ENCODE results near the gene ZFYVE9.

The ZFYVE9 gene

DNA sequence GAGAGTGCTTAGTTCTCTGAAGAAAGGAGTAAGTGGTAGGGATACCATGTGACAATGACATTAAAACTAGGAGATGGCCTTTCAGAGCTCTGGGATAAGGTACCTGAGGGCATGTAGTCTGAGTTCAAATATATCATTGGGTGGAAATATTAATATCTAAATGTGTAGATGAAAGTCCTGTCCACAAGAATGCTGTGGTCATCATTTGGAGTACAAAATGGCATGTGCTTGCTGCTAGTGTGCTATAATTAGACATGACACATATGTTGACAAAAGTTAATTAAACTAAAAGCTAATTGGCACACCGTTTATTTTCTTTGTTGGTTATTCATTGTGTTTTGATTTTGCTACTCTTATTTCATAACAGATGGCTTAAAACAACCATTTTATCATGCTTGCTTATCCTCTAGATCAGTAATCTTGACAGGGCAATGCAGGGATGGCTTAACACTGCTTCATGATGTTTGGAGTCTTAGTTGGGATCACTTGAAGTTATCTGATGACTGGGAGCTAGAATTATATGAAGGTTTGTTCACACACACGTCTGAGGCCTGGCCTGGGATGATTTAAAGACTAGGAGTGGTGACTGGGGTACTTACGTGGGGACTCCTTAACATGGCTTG, 193.1 kb downstream of the ZFYVE9 start:
- H3K4me3 ChIP-seq (replicated peaks; ENCODE audit: low read depth, low read length), result no peak overlapping the region
- no peak for TF ChIP-seq CTCF (IDR thresholded peaks at IDR 0.05; ENCODE audit: low read depth, low read length, missing control alignments)
- DNase-seq (ENCODE audit: extremely low read depth, low read depth), result no peak

DNA sequence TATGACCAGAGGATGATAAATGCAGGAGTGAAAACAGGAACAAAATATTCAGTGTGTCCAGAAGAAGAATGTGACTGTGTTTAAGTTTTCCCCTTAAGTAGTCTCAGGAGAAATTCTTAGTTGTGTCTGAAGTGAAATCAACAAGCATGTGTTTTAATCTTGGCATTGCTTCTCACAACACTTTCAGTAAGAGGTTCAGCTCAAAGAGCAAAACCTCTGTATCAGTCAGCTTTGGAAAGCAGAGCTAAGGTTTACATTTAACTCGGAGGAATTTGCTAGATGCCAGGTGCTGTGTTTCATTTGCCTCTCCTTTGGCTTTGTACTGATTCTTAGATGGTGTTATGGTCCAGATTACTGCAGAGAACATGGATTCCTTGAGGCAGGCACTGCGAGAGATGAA, 195.6 kb downstream of the ZFYVE9 start:
- TF ChIP-seq CTCF (IDR thresholded peaks at IDR 0.05; ENCODE audit: low read depth, low read length, missing control alignments), result no peak
- DNase-seq (ENCODE audit: extremely low read depth, low read depth), result no peak
- H3K4me3 ChIP-seq (replicated peaks; ENCODE audit: low read depth, low read length), result no peak overlapping the region

DNA sequence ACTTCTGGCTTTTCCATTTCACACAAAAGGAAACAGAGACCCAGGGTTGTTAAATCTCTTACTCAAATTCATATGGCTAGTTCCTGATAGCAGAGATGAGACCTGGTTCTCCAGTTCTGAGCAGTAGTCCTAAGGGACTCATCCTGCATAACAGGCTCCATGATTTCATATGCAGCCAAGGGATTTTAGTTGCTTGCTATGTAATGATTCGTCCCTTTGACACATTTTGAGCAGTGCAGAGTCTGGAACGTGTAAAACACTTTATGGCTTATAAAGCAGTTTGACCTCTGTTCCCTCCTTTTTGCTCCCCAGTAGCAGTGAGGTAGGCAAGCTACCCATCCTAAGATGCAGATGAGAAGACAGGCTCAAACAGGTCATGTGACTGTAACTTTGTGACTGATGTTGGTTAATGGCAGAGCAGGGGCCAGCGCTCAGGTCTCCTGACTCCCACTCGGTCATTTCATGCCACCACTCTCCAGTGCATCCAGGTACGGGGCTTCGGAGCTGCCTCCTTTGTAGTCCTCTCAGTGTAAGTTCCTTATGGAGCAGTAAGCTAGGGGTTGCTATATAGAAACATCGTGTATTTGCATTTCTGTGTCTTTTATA, 199.9 kb downstream of the ZFYVE9 start:
- H3K4me3 ChIP-seq (replicated peaks; ENCODE audit: low read depth, low read length), result no peak overlapping the region
- TF ChIP-seq CTCF (IDR thresholded peaks at IDR 0.05; ENCODE audit: low read depth, low read length, missing control alignments), result no peak
- no peak for DNase-seq (ENCODE audit: extremely low read depth, low read depth)

GRCh38 chr1:52343979-52344378, 202.1 kb downstream of the ZFYVE9 start:
- no peak for DNase-seq (ENCODE audit: extremely low read depth, low read depth)
- no peak overlapping the region for H3K4me3 ChIP-seq (replicated peaks; ENCODE audit: low read depth, low read length)
- no peak for TF ChIP-seq CTCF (IDR thresholded peaks at IDR 0.05; ENCODE audit: low read depth, low read length, missing control alignments)

DNA sequence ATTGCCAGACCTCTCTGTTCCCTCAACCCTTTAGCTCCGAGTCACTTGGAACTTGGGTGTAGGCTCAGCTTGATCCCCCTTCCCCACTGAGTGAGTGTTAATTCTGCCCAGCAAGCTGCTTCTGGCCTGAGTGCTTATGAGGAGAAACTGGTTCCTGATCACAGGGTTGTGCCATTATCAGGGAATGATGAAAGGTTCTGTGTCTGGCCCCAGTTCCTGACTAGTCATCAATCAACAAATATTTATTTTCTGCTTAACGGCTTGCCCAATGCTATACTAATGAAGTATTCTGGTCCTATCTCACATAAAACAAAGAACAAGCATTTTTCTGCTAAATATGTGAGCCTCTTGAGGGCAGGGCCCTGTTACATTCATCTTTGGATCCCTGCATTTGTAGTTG, 203.4 kb downstream of the ZFYVE9 start:
- H3K4me3 ChIP-seq (replicated peaks; ENCODE audit: low read depth, low read length), result no peak overlapping the region

DNA sequence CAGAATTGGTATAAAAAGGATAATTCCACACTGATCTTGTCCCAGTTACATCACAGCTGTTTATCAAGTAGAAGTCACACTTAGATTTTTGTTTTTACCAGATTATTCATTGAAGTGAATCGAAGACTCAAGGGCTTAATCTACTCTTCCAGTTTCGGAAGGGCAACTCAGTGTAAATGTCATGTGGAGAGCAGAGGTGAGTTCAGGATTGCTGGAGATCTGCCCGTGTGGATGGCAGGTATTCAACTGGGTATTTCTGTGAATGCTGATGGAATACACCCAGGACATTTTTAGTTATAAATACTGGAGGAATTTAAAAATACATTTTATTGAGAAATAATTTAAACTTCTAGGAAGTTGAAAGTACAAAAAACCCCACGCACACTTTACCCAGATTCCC, 204.8 kb downstream of the ZFYVE9 start:
- DNase-seq (ENCODE audit: extremely low read depth, low read depth), result no peak
- TF ChIP-seq CTCF (IDR thresholded peaks at IDR 0.05; ENCODE audit: low read depth, low read length, missing control alignments), result no peak
- no peak overlapping the region for H3K4me3 ChIP-seq (replicated peaks; ENCODE audit: low read depth, low read length)

More for the DNA sequence above, 203.4 kb downstream of the ZFYVE9 start:
- DNase-seq (ENCODE audit: extremely low read depth, low read depth), result no peak
- TF ChIP-seq CTCF (IDR thresholded peaks at IDR 0.05; ENCODE audit: low read depth, low read length, missing control alignments), result no peak
